ENCODE data around the gene NUP93. TPM values are rescaled to one million over a fixed set of nuclear protein-coding genes. Genes with fewer than 3 reads are reported as not detected.

The NUP93 gene
- polyA plus RNA-seq, 1 of the 3 experiments (the other 2 are of a cell fraction), result 43.1 TPM

- no peak overlapping the region for H2AFZ ChIP-seq (ENCODE audit: low read depth)
- no peaks in the 10 kb centered on the region for H3K9me2 ChIP-seq
- CTCF ChIA-PET, result interaction anchor here (0.6 to 5.0 kb wide), 52 partner anchors 9 to 1328 kb away, joined by 3 to 55 read pairs (median 4); partner anchors contain the start of genes CPNE2, MT1E and MT4
- no peaks in the 10 kb centered on the region for H3K36me3 ChIP-seq (replicated peaks in 1 of 2; ENCODE audit: control insufficient read depth in 1 of 2, insufficient read depth in 2 of 2, low read length in 1 of 2)
- H3K79me2 ChIP-seq (ENCODE audit: insufficient read depth), result peaks cover 24% of the 10 kb centered on the region; the same call in 1 of the 2 replicates
- H3K4me1 ChIP-seq (ENCODE audit: control insufficient read depth in 1 of 2, insufficient read depth in 2 of 2, low read depth in 1 of 2, low read length in 1 of 2), result peaks cover 5 to 12% of the 10 kb centered on the region in 2 experiments; a peak in 3 of 4 replicates
- H3K4me3 ChIP-seq (ENCODE audit: low read depth in 2 of 2, low read length in 1 of 2), result no peak overlapping the region
- no peaks in the 10 kb centered on the region for H4K20me1 ChIP-seq (ENCODE audit: insufficient read depth)
- no peaks in the 10 kb centered on the region for H3K9me3 ChIP-seq
- no peaks in the 10 kb centered on the region for H3F3A ChIP-seq (replicated peaks; ENCODE audit: insufficient read depth)
- no peak overlapping the region for H3K9ac ChIP-seq
- no peak overlapping the region for H3K4me2 ChIP-seq
- POLR2A ChIA-PET, result interaction anchor here (1.3 kb wide), 1 partner anchor 154 kb away, joined by 4 read pairs; no protein-coding TSS in a partner anchor
- TF ChIP-seq RAD21 (IDR thresholded peaks at IDR 0.05; ENCODE audit: low read length) (peak; percentile 75), EP300 (IDR thresholded peaks at IDR 0.05; ENCODE audit: borderline replicate concordance in 1 of 2, low read depth in 1 of 2, low read length in 1 of 2) (no peak), CTCF (IDR thresholded peaks at IDR 0.05) (peak; percentile 69), GATA2 (CRISPR knock-in tag; IDR thresholded peaks at IDR 0.05) (no peak), TEAD4 (IDR thresholded peaks at IDR 0.05; ENCODE audit: borderline replicate concordance, insufficient read depth) (no peak), FOXM1 (IDR thresholded peaks at IDR 0.05; ENCODE audit: low read depth) (no peak), SMC3 (IDR thresholded peaks at IDR 0.05; ENCODE audit: low read depth, low read length) (peak; percentile 58), REST (IDR thresholded peaks at IDR 0.05; ENCODE audit: low read depth, low read length) (no peak)
- H3K27me3 ChIP-seq (ENCODE audit: insufficient read depth), result no peaks in the 10 kb centered on the region
- peak overlapping the region in 1 of 2 experiments; percentile 43; a peak in 1 of 4 replicates for H3K27ac ChIP-seq (ENCODE audit: low read depth in 2 of 2, low read length in 1 of 2)
- DNase-seq, result no peak
- 80% methylated on average over 6 of the region's 6 CpGs for WGBS (ENCODE audit: low lambda C conversion rate)
Observed at GRCh38 chr16:56793492-56793891, 63.6 kb downstream of the NUP93 start.

GRCh38 chr16:56795011-56795410 lies 65.1 kb downstream of the NUP93 start:
- no peak overlapping the region for H3K4me3 ChIP-seq (ENCODE audit: low read depth in 2 of 2, low read length in 1 of 2)
- WGBS (ENCODE audit: low lambda C conversion rate), result 92% methylated on average over 3 of the region's 3 CpGs
- H3K79me2 ChIP-seq (ENCODE audit: insufficient read depth), result peaks cover 21% of the 10 kb centered on the region; the same call in 1 of the 2 replicates
- no peak overlapping the region for H2AFZ ChIP-seq (ENCODE audit: low read depth)
- H3F3A ChIP-seq (replicated peaks; ENCODE audit: insufficient read depth), result no peaks in the 10 kb centered on the region
- no peaks in the 10 kb centered on the region for H3K36me3 ChIP-seq (replicated peaks in 1 of 2; ENCODE audit: control insufficient read depth in 1 of 2, insufficient read depth in 2 of 2, low read length in 1 of 2)
- no peaks in the 10 kb centered on the region for H4K20me1 ChIP-seq (ENCODE audit: insufficient read depth)
- ChIA-PET CTCF (interaction anchor here (0.9 to 1.1 kb wide), 4 partner anchors 8 to 290 kb away, joined by 3 read pairs; no protein-coding TSS in a partner anchor), POLR2A (no interaction called here)
- no peaks in the 10 kb centered on the region for H3K27me3 ChIP-seq (ENCODE audit: insufficient read depth)
- H3K9ac ChIP-seq, result no peak overlapping the region
- H3K4me1 ChIP-seq (ENCODE audit: control insufficient read depth in 1 of 2, insufficient read depth in 2 of 2, low read depth in 1 of 2, low read length in 1 of 2), result peaks cover 5 to 6% of the 10 kb centered on the region in 2 experiments; a peak in 3 of 4 replicates
- no peaks in the 10 kb centered on the region for H3K9me2 ChIP-seq
- no peak overlapping the region for H3K27ac ChIP-seq (ENCODE audit: low read depth in 2 of 2, low read length in 1 of 2)
- no peak overlapping the region for H3K4me2 ChIP-seq
- H3K9me3 ChIP-seq, result no peaks in the 10 kb centered on the region
- no peak for DNase-seq
- no peak for TF ChIP-seq TCF12 (IDR thresholded peaks at IDR 0.05)
- no peak for TF ChIP-seq JUND (IDR thresholded peaks at IDR 0.05)
- no peak for TF ChIP-seq REST (IDR thresholded peaks at IDR 0.05; ENCODE audit: low read depth, low read length)
- no peak for TF ChIP-seq EP300 (IDR thresholded peaks at IDR 0.05; ENCODE audit: borderline replicate concordance in 1 of 2, low read depth in 1 of 2, low read length in 1 of 2)
- TF ChIP-seq YY1 (IDR thresholded peaks at IDR 0.05; ENCODE audit: low read depth), result no peak
- TF ChIP-seq ZBTB33 (IDR thresholded peaks at IDR 0.05; ENCODE audit: borderline replicate concordance, low read depth), result no peak
- no peak for TF ChIP-seq EZH2phosphoT487 (IDR thresholded peaks at IDR 0.05; ENCODE audit: borderline replicate concordance, low read depth)
- no peak for TF ChIP-seq SIN3A (IDR thresholded peaks at IDR 0.05; ENCODE audit: borderline replicate concordance, low read depth, low read length)
- TF ChIP-seq CHD2 (IDR thresholded peaks at IDR 0.05; ENCODE audit: low read length, partially characterized antibody), result no peak
